Fibroblast of peridontal ligament (primary cell): ENCODE data around the gene MROH7.
A peak's percentile ranks its signal among the peaks of the same experiment; 100 is the strongest.

ENCODE experiments used
- DNase-seq: peaks from one replicate; pipeline ENCODE4 v3.0.0-alpha.2; 2010; ENCODE audit errors: extremely low read depth

MROH7 gene

DNA sequence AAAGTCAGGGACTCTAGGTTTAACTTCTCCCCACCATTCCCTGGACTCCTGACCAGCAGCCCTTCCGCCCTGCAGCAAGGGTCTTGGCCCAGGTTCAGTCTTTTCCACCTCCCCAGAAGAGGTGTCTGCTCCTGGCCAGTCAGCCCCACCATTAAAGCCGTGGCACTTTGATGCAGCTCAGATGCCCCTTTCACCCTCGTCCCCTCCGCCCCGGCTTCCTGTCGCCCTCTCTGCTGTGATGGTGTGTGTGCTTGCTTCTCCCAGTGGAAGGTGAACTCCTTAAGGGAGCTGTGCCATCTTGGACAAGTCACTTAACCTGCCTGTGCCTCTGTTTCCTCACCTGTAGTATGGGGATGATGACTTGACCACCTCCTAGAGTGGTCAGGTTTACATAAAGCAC, 56.3 kb downstream of the MROH7 start:
- no peak for DNase-seq

DNA sequence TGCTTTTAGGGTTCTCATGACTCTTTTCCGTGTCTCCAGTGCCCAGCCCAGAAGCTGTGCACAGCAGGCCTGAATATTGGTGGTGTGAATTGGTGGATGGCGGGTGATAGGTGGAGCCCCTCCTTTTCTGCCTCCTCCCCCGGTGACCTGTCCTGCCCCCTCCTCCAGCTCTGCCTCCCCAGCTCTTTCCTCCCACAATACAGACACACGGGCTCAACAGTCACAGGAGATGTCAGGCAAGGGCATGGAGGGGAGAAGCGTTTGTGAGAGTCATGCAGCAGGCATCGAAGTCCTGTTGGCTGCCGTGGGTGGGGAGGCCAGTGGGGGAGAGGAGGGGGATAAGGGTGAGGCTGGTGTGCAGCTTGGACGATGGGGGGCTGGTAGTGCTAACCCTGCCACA, 56.8 kb downstream of the MROH7 start:
- no peak for DNase-seq

DNA sequence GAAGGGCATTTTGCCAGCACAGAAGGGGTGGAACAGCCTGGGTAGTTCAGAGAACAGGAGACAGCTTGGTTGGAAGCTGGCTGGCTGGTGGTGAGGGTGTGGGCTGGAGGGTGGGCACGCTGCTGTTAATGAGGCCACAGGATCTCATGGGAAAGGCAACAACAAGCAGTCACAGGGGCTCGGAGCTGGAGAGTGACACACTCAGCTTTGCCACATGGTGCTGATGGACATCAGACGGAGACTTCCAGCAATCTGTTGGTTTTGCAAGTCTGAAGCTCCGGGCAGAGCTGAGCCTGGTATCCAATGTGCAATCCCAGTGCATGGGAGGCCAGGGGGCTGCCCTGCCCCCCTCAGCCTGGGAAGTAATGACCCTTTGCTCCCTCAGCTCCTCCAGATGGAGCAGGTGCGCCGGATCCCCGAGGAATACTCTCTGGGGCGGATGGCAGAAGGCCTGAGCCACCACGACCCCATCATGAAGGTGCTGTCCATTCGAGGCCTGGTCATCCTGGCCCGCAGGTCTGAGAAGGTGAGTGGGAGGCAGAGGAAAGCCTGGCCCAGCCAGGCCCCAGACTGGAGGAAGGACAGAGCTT, 58.4 kb downstream of the MROH7 start:
- DNase-seq: no peak

GRCh38 chr1:54701066-54701465, 59.5 kb downstream of the MROH7 start:
- no peak for DNase-seq

- DNase-seq: no peak
Observed at GRCh38 chr1:54701996-54702395, 60.4 kb downstream of the MROH7 start.

GRCh38 chr1:54703471-54703870, 61.9 kb downstream of the MROH7 start:
- no peak for DNase-seq

DNA sequence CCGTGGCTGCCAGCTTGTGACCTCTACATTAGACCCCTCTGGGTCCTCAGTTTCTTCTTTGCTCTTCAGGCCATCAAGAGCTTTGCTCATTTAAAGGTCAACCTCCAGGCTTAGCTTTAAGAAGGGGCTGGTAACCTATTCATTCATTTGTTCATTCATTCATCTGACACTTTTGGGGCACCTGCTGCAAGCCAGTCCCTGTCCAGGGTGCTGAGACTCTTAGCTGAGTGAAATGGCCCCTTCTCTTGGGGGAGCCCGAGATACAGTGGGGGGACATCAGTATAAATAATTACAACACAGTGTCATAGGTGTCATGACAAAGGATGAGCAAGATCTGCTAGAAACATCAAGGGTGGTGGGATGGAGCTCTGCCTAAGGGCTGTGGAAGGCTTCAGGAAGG, 63.6 kb downstream of the MROH7 start:
- DNase-seq: no peak

DNA sequence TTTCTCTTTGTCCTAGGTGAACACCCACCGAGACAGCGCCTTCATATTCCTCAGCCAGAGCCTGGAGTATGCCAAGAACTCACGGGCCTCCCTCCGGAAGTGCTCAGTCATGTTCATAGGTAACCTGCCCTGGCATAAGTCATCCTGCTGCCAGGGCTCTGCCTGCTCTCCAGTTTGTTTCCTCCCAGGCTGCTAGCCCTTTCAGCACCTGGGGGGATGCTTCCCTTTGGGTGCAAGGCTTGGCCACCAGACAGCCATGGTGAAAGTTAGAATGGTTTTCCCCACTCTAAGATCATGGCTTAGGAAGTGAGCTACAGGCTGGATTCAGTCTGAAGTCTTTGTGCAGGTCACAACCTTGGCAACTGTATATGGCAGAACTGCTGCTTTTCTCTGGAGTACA, 64.8 kb downstream of the MROH7 start:
- no peak for DNase-seq

DNA sequence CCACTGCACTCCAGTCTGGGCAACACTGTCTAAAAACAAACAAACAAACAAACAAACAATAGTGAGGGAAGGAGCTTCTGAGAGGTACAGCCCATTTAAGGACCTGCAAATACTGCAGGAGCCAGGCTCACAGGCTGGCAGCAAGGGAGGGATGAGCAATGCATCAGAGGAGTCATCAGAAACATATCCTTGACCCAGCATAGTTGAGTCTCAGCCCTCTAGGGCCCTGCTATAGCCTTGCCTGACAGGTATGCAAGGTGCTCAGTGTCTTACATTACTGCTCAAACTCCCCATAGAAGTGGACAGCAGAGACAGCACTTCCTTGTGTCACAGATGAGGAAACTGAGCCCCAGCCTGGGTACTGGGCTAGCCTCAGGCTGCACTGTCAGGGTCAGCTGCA, 66.8 kb downstream of the MROH7 start:
- DNase-seq: no peak

DNA sequence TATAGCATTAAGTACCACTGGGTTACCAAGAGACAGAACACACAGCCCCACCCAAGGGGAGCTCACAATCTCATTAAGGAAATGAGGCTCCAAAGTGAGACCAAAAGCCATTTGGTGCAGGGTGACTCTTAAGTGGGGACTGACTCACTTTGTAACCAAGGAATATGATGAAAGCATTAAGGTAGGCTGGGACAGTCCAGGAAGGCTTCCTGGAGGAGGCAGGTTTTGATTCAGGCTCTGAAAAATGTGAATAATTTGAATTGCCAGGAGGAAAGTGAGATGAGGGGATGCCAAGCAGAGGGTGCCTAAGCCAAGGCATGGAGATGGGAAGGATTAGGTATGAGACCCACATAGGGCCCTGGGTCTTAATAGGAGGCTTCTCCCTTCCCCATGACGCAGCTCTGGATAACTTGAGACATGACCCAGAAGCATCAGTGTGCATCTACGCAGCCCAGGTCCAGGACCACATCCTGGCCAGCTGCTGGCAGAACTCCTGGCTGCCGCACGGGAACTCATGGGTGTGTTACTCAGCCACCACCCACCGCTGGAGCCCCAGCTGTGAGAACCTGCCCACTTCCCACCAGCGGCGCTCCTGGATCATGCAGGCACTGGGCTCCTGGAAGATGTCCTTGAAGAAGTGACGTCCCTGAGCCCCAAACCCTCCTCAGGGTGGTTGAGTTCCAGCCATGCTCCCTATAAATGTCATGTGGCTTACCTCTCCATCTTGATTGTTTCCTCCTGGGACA, 68.1 kb downstream of the MROH7 start:
- no peak for DNase-seq

DNA sequence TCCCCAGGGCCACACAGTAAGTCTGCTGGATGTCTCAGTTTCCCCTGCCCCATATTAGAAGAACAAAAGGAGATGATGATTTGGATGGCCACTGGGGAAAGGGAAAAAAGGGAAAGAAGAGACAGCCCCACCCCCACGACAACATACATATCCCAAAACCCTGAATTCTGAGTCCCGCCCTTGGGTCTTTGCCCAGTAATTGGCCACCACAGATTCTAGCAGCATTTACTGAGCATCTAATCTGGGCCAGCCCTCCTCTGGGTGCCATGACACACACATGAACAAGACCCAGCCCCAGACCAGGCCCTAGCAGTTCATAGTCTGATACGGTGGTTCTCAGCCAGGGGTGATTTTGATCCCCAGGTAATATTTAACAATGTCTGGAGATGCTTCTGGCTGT, 68.8 kb downstream of the MROH7 start:
- no peak for DNase-seq

DNA sequence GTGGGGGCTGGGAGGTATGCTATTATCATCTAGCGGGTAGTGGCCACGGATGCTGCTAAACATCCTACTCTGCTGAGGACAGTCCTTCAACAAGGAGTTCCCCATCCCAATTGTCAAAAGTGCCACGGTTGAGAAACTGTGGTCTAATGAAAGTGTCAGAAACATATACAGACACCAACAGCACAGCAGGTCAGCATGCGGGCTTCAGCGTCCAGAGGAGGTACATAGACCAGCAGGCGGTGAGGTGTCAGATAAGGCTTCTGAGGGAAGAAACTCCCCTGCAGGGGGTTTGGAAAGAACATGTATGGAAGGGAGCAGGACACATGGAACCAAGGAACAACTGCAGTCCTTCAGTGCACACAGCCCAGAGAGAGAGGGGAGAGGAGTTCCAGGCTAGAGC, 69.3 kb downstream of the MROH7 start:
- no peak for DNase-seq

DNA sequence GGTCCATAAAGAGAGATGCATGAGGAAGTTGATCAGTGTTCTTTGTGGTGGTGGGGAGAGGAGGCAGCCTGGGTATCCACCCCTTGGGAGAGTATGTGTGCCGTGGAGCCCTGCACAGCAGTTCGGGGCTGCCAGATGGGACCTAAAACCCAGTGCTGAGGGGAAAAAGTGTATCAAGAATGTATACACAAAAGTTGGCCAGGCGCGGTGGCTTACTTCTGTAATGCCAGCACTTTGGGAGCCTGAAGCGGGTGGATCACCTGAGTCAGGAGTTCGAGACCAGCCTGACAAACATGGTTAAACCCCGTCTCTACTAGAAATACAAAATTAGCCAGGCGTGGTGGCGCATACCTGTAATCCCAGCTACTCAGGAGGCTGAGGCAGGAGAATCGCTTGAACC, 70.0 kb downstream of the MROH7 start:
- no peak for DNase-seq

DNA sequence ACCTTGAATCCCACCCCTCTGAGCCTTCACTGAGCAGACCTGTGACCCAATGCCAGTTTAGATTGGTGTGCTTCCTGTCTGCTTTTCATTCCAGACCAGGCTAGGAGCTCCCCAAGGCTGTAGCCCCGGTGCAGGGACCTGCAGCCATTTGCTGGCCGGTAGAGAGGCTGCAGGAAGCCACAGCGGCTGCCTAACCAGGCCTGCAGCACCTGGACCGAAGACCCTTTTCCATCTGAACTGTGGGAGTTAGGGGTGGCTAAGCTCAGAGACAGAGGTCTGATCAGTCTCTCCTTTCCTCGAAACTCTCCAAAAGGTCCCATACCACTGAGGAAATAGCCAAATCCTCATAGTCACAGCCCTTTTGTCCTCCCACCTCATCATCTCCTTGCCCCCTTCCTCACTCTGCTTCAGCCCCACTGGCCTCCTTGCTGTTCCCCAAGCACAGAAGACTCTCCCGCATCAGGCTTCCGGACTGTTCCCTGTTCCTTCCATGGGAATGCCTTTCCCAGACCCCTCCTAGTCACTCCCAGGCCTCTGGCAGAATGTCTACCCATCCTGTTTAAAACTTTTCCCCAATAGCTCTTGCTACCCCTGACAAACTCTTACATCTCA, 73.4 kb downstream of the MROH7 start:
- no peak for DNase-seq

GRCh38 chr1:54715493-54716298, 74.1 kb downstream of the MROH7 start, which contains the start of gene TTC4:
Gene TTC4 (plus strand): TSS chr1:54715861. CDS start chr1:54715909, 48 bp downstream.
- DNase-seq: peak; percentile 68

- peak; percentile 70 for DNase-seq
Observed at GRCh38 chr1:54716299-54717047, 74.9 kb downstream of the MROH7 start.

- DNase-seq: no peak
Observed at GRCh38 chr1:54721719-54722118, 80.1 kb downstream of the MROH7 start.

DNA sequence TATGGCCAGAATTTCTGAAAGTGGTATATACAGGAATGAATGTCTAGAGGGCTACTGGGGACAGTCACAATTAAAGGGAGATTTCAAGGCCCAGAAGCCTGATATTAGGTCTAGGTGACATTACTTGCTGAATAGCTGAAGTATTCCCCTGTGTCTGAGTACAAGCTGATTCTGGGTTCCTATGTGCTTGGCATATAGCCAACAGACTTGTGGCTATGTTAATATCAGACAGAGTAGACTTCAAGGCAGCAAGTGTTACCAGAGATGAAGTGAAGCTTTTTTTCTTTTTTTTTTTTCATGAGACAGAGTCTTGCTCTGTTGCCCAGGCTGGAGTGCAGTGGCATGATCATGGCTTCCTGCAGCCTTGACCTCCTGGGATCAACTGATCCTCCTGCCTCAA, 82.4 kb downstream of the MROH7 start:
- no peak for DNase-seq

DNA sequence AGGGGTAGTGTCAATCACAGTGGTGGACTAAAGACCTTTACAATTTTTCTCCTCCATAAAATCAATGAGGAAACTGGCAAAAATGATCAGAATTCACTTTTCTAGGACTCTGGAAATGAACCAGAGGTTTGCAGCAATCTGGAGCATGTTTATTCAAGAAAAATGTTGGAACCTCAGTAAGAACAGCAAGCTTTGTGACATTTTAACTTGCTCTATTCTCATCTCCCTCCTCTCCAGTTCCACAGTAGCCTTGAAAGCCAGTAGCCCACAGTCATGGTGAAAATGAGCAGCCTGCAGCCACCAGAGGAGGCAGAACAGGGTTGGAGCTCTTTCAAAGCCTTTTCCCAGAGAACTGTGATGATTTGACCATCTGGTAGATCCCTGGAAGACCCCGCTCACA, 83.2 kb downstream of the MROH7 start:
- DNase-seq: no peak

- no peak for DNase-seq
Observed at GRCh38 chr1:54728027-54728426, 86.4 kb downstream of the MROH7 start.

GRCh38 chr1:54736685-54737084, 95.1 kb downstream of the MROH7 start:
- no peak for DNase-seq

DNA sequence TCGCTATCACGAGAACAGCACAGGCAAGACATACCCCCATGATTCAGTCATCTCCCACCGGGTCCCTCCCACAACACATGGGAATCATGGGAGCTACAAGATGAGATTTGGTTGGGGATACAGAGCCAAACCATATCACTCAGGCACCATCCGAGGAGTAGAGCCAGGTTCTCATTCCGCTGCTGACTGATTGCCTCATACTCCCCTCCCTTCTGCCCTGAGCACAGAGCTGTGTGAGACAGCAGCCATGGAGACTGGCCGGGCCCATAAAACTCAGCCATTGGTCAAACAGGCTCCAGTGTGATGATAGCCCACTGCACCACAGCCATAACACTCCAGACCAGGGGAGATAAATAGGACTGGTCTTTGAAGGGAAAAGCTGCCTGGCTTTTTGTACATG, 96.7 kb downstream of the MROH7 start:
- DNase-seq: no peak
